HCT116 (cell line): Measurements from ENCODE around the gene HOXA13. TPM values are rescaled to one million over a fixed set of nuclear protein-coding genes. Genes with fewer than 3 reads are reported as not detected.

Source experiments
- ATAC-seq: fragments of 200-7000 bp; cut with Tn5 transposase; 2 replicates; pipeline ENCODE4 v1.9.1; 2020; ENCODE audit warnings: mild to moderate bottlenecking, moderate library complexity
- BruUV-seq: library from RNA; stranded (reverse); fragments of 400-500 nt; replicated peaks from 2 replicates; lab custom pipeline; 2021; lab: Mats Ljungman, UMichigan
- CTCF ChIA-PET: fragments of 300-600 bp; sonication (Branson Sonifier 250); formaldehyde crosslinking; loops from one replicate; lab custom pipeline; 2021; ENCODE audit warnings: antibody characterized with exemption; lab: Charles Lee
- POLR2A ChIA-PET: fragments of 300-600, 350-600 bp; sonication (Branson Sonifier 250); formaldehyde crosslinking; loops from one replicate; lab custom pipeline; 2021; ENCODE audit warnings: antibody characterized with exemption; lab: Charles Lee
- RAD21 ChIA-PET, 2 experiments: fragments of 300-600 bp; sonication (Branson Sonifier 250); formaldehyde crosslinking; loops; one replicate each; lab custom pipeline; 2023; ENCODE audit warnings: low total read pairs in 2 of 2; ENCODE audit not compliant: uncharacterized antibody in 2 of 2, unreplicated experiment in 2 of 2, low non-redundant PET in 1 of 2; lab: Charles Lee
- DNase-seq: peaks from one replicate; pipeline ENCODE4 v3.0.0-alpha.2; 2010; ENCODE audit warnings: low read depth, low spot score
- H2AFZ ChIP-seq: fragments of 200-600 bp; shearing (Covaris generic), sonication (generic); 2 replicates; pipeline ENCODE4 v1.6.1; 2017; ENCODE audit warnings: low read depth, mixed run types, mixed read lengths, antibody characterized with exemption, low read length; ENCODE audit not compliant: poor library complexity, severe bottlenecking
- H3K27ac ChIP-seq: 2 replicates; pipeline ENCODE4 v1.5.1; 2012; ENCODE audit warnings: low read depth, low read length
- H3K27me3 ChIP-seq: fragments of 200-600 bp; sonication (generic); 2 replicates; pipeline ENCODE4 v1.6.1; 2016; ENCODE audit warnings: mixed run types, low read length, mixed read lengths; ENCODE audit not compliant: insufficient read depth
- H3K36me3 ChIP-seq, 2 experiments: fragments of 200-500 bp in 1 of 2; fragments of 200-600 bp in 1 of 2; sonication (Bioruptor generic) in 1 of 2; sonication (generic) in 1 of 2; 2 replicates each; pipeline versions ENCODE4 v1.5.1 to v1.6.1; 2014 to 2016; ENCODE audit warnings: low read length in 2 of 2, inconsistent platforms in 1 of 2, mixed read lengths in 1 of 2, mixed run types in 1 of 2; ENCODE audit not compliant: insufficient read depth in 2 of 2, control insufficient read depth in 1 of 2
- H3K4me1 ChIP-seq, 2 experiments: fragments of 200-600 bp in 1 of 2; sonication (generic) in 1 of 2; 2 replicates each; pipeline versions ENCODE4 v1.5.1 to v1.6.1; 2012 to 2017; ENCODE audit warnings: low read length in 2 of 2, inconsistent platforms in 1 of 2, mild to moderate bottlenecking in 1 of 2, mixed read lengths in 1 of 2, mixed run types in 1 of 2, moderate library complexity in 1 of 2; ENCODE audit not compliant: insufficient read depth in 2 of 2, control insufficient read depth in 1 of 2
- H3K4me2 ChIP-seq: fragments of 200-600 bp; sonication (generic); 2 replicates; pipeline ENCODE4 v1.6.1; 2017; ENCODE audit warnings: mixed run types, low read length, mixed read lengths
- H3K4me3 ChIP-seq, 2 experiments: fragments of 200-600 bp in 1 of 2; sonication (generic) in 1 of 2; replicated peaks in 1 of 2; 2 replicates each; pipeline ENCODE4 v1.5.1; 2011 to 2016; ENCODE audit warnings: low read length in 2 of 2, control low read depth in 1 of 2, low read depth in 1 of 2, mild to moderate bottlenecking in 1 of 2, mixed read lengths in 1 of 2, mixed run types in 1 of 2
- H3K79me2 ChIP-seq: fragments of 200-600 bp; sonication (generic); 2 replicates; pipeline ENCODE4 v1.6.1; 2017; ENCODE audit warnings: mild to moderate bottlenecking, mixed run types, low read length, moderate library complexity, mixed read lengths; ENCODE audit not compliant: insufficient read depth
- H3K9ac ChIP-seq: fragments of 200-600 bp; sonication (generic); 2 replicates; pipeline ENCODE4 v1.6.1; 2016; ENCODE audit warnings: low read length, mixed read lengths
- H3K9me2 ChIP-seq: fragments of 200-600 bp; sonication (generic), shearing (Covaris generic); 2 replicates; pipeline ENCODE4 v1.6.1; 2017; ENCODE audit warnings: mixed run types, mild to moderate bottlenecking, moderate library complexity; ENCODE audit not compliant: insufficient read depth
- H3K9me3 ChIP-seq, 2 experiments: fragments of 200-500 bp in 1 of 2; fragments of 200-600 bp in 1 of 2; sonication (Bioruptor generic) in 1 of 2; sonication (generic) in 1 of 2; 2 replicates each; pipeline ENCODE4 v1.6.1; 2014 to 2017; ENCODE audit warnings: low read length in 2 of 2, mixed read lengths in 2 of 2, inconsistent platforms in 1 of 2, low read depth in 1 of 2, mild to moderate bottlenecking in 1 of 2, mixed run types in 1 of 2, moderate library complexity in 1 of 2; ENCODE audit not compliant: control insufficient read depth in 1 of 2, insufficient read depth in 1 of 2
- H4K20me1 ChIP-seq: fragments of 200-600 bp; sonication (generic), shearing (Covaris generic); 2 replicates; pipeline ENCODE4 v1.6.1; 2017; ENCODE audit warnings: mixed run types, mild to moderate bottlenecking, moderate library complexity; ENCODE audit not compliant: insufficient read depth
- CBX3 ChIP-seq: IDR thresholded peaks from 2 replicates; pipeline ENCODE4 v1.6.1; 2012; ENCODE audit warnings: low read depth
- CEBPB ChIP-seq: IDR thresholded peaks from 2 replicates; pipeline ENCODE4 v1.6.1; 2012; ENCODE audit warnings: low read depth
- ELF1 ChIP-seq: IDR thresholded peaks from 2 replicates; pipeline ENCODE4 v1.6.1; 2012; ENCODE audit warnings: low read depth, borderline replicate concordance
- EZH2phosphoT487 ChIP-seq: fragments of 200-600 bp; IDR thresholded peaks from 2 replicates; pipeline ENCODE4 v1.6.1; 2018; ENCODE audit warnings: antibody characterized with exemption, borderline replicate concordance
- POLR2AphosphoS5 ChIP-seq: IDR thresholded peaks from 2 replicates; pipeline ENCODE4 v1.6.1; 2011; ENCODE audit warnings: mild to moderate bottlenecking, low read depth, low read length, moderate library complexity
- SIN3A ChIP-seq: IDR thresholded peaks from 2 replicates; pipeline ENCODE4 v1.6.1; 2012; ENCODE audit warnings: low read depth
- SP1 ChIP-seq: IDR thresholded peaks from 2 replicates; pipeline ENCODE4 v1.6.1; 2012; ENCODE audit warnings: low read depth
- SRF ChIP-seq: IDR thresholded peaks from 2 replicates; pipeline ENCODE4 v1.6.1; 2012; ENCODE audit warnings: low read depth
- TCF7L2 ChIP-seq: IDR thresholded peaks from 2 replicates; pipeline ENCODE4 v1.7.0; 2011; ENCODE audit warnings: borderline replicate concordance, inconsistent platforms; ENCODE audit not compliant: insufficient read depth, insufficient read length; ENCODE audit errors: extremely low read depth
- YY1 ChIP-seq: IDR thresholded peaks from 2 replicates; pipeline ENCODE4 v1.6.1; 2011; ENCODE audit warnings: low read length, low read depth, moderate library complexity, mild to moderate bottlenecking; ENCODE audit not compliant: insufficient replicate concordance; ENCODE audit errors: extremely low read depth
- ZFX ChIP-seq: fragments of 450-650 bp; IDR thresholded peaks from 2 replicates; pipeline ENCODE4 v1.6.1; 2017
- ZNF274 ChIP-seq: fragments of 200-500 bp; sonication (Bioruptor generic); IDR thresholded peaks from 2 replicates; pipeline ENCODE4 v1.6.1; 2014; ENCODE audit warnings: mild to moderate bottlenecking, low read depth, low read length, inconsistent platforms
- intact Hi-C: fragments of 100-400 bp; cut with micrococcal nuclease; formaldehyde crosslinking; loops from 2 replicates; pipeline ENCODE4 v1.10.0; 2022
- total RNA-seq: library from RNA; stranded (reverse); gene quantifications from one replicate; pipeline ENCODE4 v1.2.1, GENCODE V29; 2021; ENCODE audit not compliant: unreplicated experiment

HOXA13 gene
- total RNA-seq, 1 experiment from 2014 or later, result 3.6 TPM

- H3K9me3 ChIP-seq, result no peaks in the 10 kb centered on the region
- H3K9ac ChIP-seq, result no peak overlapping the region
- no peaks in the 10 kb centered on the region for H3K27me3 ChIP-seq
- H2AFZ ChIP-seq, result no peak overlapping the region
- H3K9me2 ChIP-seq, result no peaks in the 10 kb centered on the region
- TF ChIP-seq POLR2AphosphoS5, result no peak
- TF ChIP-seq SP1, result no peak
- no peaks in the 10 kb centered on the region for H3K79me2 ChIP-seq
- no peak for ATAC-seq
- H3K27ac ChIP-seq, result no peak overlapping the region
- no peak for DNase-seq
- H3K4me3 ChIP-seq, result no peak overlapping the region
- H4K20me1 ChIP-seq, result no peaks in the 10 kb centered on the region
- intact Hi-C loops, result no loop called here
- CTCF ChIA-PET, result no interaction called here
- no TSS peak for BruUV-seq
- no peaks in the 10 kb centered on the region for H3K36me3 ChIP-seq
- RAD21 ChIA-PET, result no interaction called here
- POLR2A ChIA-PET, result no interaction called here
- no peak overlapping the region for H3K4me2 ChIP-seq
- H3K4me1 ChIP-seq, result peaks cover 0 to 15% of the 10 kb centered on the region in 2 experiments; a peak in 3 of 4 replicates
Measured at GRCh38 chr7:27204851-27205322, 5.0 kb upstream of the HOXA13 start.

GRCh38 chr7:27203964-27204594 lies 4.2 kb upstream of the HOXA13 start:
- no peaks in the 10 kb centered on the region for H3K27me3 ChIP-seq
- RAD21 ChIA-PET, result no interaction called here
- H3K79me2 ChIP-seq, result no peaks in the 10 kb centered on the region
- H3K4me1 ChIP-seq, result peaks cover 0 to 14% of the 10 kb centered on the region in 2 experiments; a peak in 3 of 4 replicates
- H2AFZ ChIP-seq, result no peak overlapping the region
- no TSS peak for BruUV-seq
- POLR2A ChIA-PET, result no interaction called here
- no peak for ATAC-seq
- DNase-seq, result no peak
- no peaks in the 10 kb centered on the region for H4K20me1 ChIP-seq
- no peaks in the 10 kb centered on the region for H3K36me3 ChIP-seq
- no peak overlapping the region for H3K9ac ChIP-seq
- no peak overlapping the region for H3K4me2 ChIP-seq
- intact Hi-C loops, result no loop called here
- H3K27ac ChIP-seq, result no peak overlapping the region
- no peak overlapping the region for H3K4me3 ChIP-seq
- TF ChIP-seq CBX3, result no peak
- no peak for TF ChIP-seq YY1
- no peak for TF ChIP-seq ZFX
- TF ChIP-seq ELF1, result no peak
- TF ChIP-seq SRF, result no peak
- no peak for TF ChIP-seq TCF7L2
- no peak for TF ChIP-seq CEBPB
- TF ChIP-seq EZH2phosphoT487, result no peak
- TF ChIP-seq ZNF274, result no peak
- TF ChIP-seq SIN3A, result no peak
- no peak for TF ChIP-seq POLR2AphosphoS5
- TF ChIP-seq, all 23 proteins: peak for 0
- CTCF ChIA-PET, result no interaction called here
- H3K9me2 ChIP-seq, result no peaks in the 10 kb centered on the region
- H3K9me3 ChIP-seq, result no peaks in the 10 kb centered on the region
